Embryonic facial prominence (tissue), 1 donor: ENCODE results near the gene DSCAM.

Experiments
- DNase-seq: peaks from one replicate; pipeline ENCODE4 v3.0.0-alpha.2; 2016; ENCODE audit errors: extremely low spot score

DSCAM gene

DNA sequence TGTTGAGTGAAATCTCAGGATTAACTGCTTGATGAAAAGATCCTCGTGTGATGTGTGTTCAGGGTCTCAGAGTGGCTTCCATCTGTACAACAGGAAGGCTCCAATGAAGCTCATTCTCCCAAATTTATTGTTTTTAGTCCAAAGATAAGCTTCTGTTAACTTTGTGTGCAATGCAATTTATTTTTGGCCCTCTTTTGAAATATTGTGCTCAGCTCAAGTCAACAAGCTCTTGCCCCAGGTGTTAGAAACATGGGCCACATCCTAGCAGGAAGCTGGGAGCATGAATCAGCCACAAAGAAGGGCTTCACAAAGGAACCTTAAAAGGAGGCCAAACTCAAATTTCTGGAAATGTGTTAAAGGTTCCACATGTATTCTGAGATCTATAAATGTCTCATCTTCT lies 844.0 kb downstream of the DSCAM start:
- DNase-seq: no peak

DNA sequence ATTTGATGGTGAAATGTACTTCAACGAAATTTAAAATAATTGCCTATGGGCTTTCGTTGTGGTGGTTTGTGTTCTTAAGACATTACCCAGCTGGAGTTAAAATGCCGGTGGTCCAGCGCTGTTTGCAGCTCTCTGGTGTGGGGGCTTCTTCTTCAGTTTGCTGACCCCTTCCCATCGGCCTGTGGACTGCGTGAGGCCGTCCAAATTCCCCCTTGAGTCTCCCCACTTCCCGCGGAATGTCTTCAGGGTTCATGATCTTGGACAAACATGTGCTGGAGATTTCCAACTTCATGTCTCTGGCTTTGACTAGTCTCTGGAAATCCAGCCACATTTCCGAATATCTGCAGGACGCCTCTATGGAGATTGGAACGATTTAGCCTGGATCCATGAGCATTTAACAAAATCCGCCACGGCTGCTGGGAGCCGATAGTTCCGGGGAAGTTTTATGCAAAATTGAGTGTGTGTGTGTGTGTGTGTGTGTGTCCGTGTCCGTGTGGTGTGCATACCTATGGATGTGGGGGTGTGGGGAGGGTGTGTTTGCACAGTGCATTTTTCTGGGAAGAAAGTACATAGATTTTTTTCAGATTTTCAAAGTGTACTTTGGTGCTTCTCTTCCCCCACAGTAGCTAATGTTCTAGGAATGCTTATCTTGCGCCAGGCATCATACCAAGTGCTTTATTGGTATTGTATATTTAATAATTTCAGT lies 862.5 kb downstream of the DSCAM start:
- no peak for DNase-seq

DNA sequence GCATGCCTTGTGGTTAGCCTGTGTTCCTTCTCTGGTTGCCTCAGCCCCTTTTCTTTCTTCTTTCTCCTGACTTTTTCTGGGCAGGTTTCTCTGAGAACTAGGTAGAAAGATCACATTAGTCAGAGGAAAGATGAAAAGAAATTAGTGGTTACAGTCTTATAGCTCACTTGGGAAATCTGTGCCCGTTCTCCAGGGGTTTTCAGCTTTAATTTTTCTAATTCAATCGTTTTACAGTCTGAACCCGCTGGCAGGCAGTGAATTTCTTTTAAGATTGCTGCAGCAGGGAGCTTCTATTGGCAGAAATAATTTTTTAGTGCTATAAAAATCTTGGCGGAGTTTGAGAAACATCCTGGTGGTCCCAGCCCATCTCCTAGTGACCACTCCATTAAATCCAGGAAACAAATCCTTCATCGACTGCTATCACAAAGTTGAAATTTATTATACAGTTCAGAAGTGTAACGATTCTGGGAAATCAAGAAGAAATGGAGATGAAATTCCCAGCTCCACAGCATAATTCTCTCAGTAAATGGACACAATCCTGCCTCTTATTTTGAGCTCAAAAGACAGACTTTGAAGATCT lies 866.6 kb downstream of the DSCAM start:
- DNase-seq: no peak

DNA sequence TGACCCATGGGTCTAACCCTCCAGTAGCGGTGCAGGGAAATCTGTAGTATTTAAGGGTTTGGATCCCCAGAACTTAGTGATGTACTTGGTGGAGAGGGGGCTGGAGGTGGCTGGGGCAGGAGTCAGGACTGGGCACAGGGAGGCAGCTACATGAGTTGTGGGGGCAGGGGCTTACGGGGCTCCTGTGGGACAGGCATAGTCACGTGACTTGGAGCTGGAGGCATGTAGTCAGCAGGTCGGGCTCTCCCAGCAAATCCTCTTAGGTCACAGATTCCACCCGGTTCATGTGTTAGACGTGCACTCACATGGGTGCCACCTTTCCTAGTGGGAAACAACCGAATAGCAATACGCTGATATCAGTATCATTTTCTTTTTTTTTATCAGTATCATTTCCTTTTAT lies 867.6 kb downstream of the DSCAM start:
- DNase-seq: no peak

DNA sequence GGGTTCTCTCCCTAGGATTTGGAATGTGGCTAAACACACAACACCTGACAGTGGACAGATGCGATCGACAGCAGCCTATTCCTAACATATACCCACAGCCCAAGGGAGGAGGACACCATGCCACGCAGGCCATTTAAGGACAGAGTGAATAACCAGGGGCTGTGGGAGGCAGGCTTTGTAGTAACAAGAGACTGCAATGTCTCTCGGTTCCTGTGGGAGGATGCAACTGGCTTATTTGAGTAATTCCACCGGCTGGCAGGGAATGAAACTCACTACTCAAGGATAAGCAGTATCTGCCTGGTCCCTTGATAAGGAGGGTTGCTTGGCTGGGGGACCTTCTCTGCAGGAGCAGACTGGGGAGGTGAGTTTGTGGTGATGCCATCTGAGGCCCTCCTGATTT lies 870.2 kb downstream of the DSCAM start:
- no peak for DNase-seq

DNA sequence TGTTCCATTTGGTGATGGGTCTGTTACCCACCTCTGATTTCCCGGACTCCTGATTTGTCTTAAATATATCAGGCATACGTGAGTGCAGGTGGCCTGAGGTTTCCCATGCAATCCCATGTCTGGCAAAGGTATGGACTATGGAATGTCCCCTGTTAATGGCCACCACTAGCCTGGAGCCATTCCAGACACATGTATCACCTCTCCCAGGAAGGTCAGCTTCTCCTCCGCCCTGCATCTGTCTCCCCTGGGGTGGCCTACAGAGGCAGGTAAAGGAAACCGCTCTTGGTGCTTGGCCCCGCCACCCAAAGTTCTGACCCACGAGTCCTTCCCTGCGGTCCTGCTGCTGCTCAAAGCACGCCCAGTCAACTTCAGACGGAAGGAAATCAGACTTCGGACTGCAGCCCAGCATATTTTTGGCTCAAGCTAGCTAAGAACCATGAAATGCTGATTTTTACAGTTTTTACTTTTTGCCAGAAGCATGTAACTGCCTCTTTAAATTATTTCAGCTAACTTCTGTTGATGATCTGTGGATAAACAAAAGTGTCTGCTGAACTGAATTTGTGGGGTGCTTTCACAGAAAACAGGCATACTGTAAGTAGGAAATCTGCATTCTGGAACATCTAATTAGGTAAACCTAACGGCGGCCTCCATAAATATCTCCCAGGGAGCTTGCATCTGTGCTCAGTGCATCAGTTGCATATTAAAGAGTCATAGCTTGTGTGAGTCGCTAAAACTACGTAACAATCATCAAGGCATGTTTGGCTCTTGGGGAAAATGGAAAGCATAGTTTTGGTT lies 873.8 kb downstream of the DSCAM start:
- no peak for DNase-seq

DNA sequence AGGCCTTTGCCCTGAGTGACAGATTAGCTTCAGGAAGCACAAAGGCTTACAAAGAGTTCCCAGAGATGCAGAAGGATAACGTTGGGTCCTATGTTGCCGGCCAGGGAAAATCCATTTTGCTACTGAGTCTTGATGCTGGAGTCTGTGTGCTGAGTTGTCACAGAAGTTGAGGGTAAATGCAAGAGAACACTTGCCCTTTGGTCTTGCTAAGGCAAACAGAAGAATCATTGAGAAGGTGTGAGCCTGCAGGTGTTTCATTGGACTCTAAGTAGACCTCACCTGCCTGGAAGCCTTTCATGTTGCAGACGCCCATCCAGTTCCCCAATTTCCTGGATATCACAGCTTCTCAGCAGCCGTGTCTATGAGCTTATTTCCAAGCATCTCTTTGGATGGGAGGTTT lies 874.5 kb downstream of the DSCAM start:
- no peak for DNase-seq

DNA sequence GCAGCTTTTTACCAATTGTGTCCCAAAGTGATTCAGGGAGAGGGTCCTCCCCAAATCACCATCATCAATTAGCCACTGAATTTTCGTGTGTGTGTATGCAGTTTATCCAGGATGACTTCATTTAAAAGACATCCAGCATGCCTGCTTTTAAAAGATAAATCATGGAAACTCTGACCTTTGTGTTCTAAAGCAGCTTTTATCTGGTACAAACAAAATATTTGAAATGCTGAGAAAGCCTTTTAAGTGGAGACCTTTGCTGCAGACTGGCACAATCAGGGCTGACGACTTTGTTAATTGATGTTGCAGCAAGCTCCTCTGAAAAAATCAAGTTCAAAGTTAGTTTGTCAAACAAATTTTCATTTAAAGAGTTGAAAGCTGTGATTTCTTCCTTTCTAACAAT lies 875.0 kb downstream of the DSCAM start:
- DNase-seq: no peak

DNA sequence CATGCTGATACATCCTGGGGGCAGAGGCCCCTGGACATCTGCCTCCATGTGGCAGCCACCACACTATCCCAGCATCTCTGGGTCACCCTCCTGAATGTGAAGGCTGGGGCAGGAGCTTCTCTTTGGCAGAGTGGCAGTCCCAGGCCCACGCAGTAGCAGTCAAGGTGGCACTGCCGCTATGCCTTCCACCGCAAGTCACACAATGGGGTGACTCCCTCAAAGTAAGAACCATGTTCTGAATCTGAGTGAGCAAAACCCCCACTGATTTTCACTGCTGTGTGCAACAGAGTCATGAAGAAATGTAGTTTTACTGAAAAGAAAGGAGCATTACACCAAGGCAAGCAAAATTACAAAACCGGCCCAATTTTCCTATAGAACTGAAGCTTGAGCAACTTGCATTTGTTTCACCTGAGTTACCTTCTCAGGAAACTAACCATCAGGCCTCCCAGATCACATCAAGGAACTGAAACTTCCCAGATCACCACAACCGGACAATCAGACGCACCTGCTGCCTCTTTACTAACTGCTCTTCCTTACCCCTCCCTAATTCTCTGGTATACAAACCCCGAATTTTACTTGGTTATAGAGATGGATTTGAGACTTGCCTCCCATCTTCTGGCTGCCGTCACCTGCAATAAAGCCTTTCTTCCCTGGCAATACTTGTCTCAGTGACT lies 877.1 kb downstream of the DSCAM start:
- no peak for DNase-seq

DNA sequence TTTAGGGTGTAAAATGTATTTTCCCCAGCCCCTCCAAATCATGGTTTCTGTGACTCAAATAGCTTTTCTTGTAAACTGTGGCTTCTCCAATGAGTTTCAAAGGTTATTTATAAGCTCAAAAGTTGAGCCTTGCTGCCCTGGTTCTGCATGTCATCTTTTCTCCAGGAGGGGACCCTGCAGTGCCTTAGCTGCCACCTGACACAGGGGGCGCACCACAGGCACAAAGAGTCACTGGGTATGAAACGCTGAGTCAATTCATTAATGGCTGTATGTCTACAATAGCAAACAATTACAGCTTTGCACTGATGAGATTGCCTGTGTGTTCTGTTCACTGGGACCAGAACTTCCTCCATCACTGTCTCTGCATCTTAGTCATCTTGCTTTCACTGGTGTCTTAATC lies 878.9 kb downstream of the DSCAM start:
- DNase-seq: no peak

DNA sequence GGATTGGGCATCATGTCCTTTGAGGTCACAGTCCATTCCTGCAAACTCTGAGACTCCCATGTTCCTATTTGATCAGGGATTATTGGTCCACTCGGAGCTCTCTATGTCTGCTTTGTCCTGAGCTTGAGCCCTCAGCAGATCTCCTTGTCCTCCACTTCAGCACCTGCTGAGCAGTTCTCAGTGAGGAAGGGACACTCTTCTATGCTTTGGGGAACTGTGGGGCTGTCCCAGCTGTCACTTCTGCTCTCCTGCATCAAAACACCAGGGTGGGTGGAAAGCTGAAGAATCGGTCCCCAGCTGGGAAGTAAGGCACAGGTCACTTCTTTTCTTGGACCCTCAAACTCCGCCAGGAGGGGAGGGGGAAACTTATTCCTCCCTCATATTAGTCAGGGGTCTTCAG lies 880.2 kb downstream of the DSCAM start:
- no peak for DNase-seq

DNA sequence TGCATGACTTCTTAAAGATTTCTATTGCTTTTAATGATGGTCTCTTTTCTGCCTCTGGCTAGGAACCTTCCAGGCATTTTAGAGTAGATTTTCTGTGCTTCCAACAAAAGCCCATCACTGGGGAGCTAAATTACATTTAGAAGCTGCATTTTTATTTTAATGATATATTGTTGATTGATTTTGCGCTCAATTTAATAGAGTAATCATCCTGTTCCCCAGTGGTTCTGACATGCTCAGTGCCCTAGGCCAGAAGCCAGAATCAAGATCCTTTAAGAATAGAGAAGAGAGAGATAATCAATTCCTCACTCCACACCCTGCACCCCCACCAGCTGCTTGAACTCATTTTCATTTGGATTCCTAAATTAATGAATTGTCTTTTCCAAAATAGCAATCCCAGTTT lies 881.9 kb downstream of the DSCAM start:
- no peak for DNase-seq

DNA sequence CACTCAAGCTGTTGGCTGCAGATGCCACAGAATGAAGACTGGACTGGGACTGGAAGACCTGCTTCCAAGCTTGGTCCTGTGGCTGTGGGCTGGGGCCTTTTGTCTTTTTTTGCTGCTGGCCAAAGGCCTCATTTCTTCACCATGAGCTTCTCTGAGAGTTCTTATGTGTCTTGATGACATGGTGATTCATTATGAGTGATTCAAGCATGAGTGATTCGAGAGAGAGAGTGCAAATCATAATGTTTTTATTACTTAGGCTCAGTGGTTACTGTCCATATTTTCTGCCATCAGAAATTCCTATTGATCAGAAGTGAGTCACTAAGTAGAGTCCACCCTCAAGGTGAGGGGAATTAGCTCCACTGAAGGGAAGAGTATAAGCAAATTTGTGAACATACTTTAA lies 885.7 kb downstream of the DSCAM start:
- DNase-seq: no peak
